ENCODE data around the gene MYL3. TPM values are rescaled to one million over a fixed set of nuclear protein-coding genes. Genes with fewer than 3 reads are reported as not detected.

Gene MYL3
- total and polyA plus RNA-seq, 4 donors, result 1.8 to 14.3 (median 2.8) TPM

Other genes starting within 250 kb of the MYL3 start
- gene ALS2CL, start 169.8 kb downstream of the MYL3 start, total RNA-seq, result 10 to 100 TPM; 21.0 to 28.7 TPM
- 10 to 100 TPM in 1 of 2 donors, 1 to 10 TPM in 1; 3.8 to 40.7 TPM for gene ALS2CL, start 169.8 kb downstream of the MYL3 start, polyA plus RNA-seq
- gene TMIE, start 162.1 kb downstream of the MYL3 start, total RNA-seq, result under 1 TPM; 0.55 to 0.99 TPM
- gene TMIE, start 162.1 kb downstream of the MYL3 start, polyA plus RNA-seq, result under 1 TPM; 0.75 to 1.00 TPM
- gene PRSS50, start 145.6 kb downstream of the MYL3 start, total RNA-seq, result not detected
- gene PRSS50, start 145.6 kb downstream of the MYL3 start, polyA plus RNA-seq, result under 1 TPM in 1 of 2 donors, not detected in 1; 0.31 TPM
- 1 to 10 TPM; 6.6 to 6.7 TPM for gene PTH1R, start 14.3 kb upstream of the MYL3 start, total RNA-seq
- gene PTH1R, start 14.3 kb upstream of the MYL3 start, polyA plus RNA-seq, result 10 to 100 TPM in 1 of 2 donors, 1 to 10 TPM in 1; 8.4 to 38.6 TPM
- 10 to 100 TPM; 30.5 to 35.9 TPM for gene CCDC12, start 113.3 kb upstream of the MYL3 start, total RNA-seq
- 10 to 100 TPM; 43.5 to 46.5 TPM for gene CCDC12, start 113.3 kb upstream of the MYL3 start, polyA plus RNA-seq
- gene NBEAL2, start 116.2 kb upstream of the MYL3 start, total RNA-seq, result 10 to 100 TPM; 26.2 to 45.8 TPM
- gene NBEAL2, start 116.2 kb upstream of the MYL3 start, polyA plus RNA-seq, result 10 to 100 TPM in 1 of 2 donors, 1 to 10 TPM in 1; 6.3 to 55.8 TPM

Measured in aorta (tissue), 4 donors.